Mucosa of descending colon (tissue), 3 donors: Measurements from ENCODE around the gene ADPRHL1. TPM values are rescaled to one million over a fixed set of nuclear protein-coding genes. Genes with fewer than 3 reads are reported as not detected.

Source experiments
- ATAC-seq: fragments of 200-7000 bp; cut with Tn5 transposase; one replicate; pipeline ENCODE4 v1.9.1; 2020; ENCODE audit warnings: mild to moderate bottlenecking, moderate library complexity
- DNase-seq, 3 donors: peaks; one replicate each; pipeline ENCODE4 v3.0.0-alpha.2; 2020
- H3K36me3 ChIP-seq: fragments of 200-600 bp; one replicate; pipeline ENCODE4 v1.8.0; 2021; ENCODE audit warnings: low read depth, mild to moderate bottlenecking
- H3K4me1 ChIP-seq: fragments of 200-600 bp; one replicate; pipeline ENCODE4 v1.8.0; 2021; ENCODE audit warnings: low read depth, mild to moderate bottlenecking
- H3K4me3 ChIP-seq: fragments of 200-600 bp; one replicate; pipeline ENCODE4 v1.8.0; 2021; ENCODE audit warnings: mild to moderate bottlenecking
- H3K9me3 ChIP-seq: fragments of 200-600 bp; one replicate; pipeline ENCODE4 v1.8.0; 2021; ENCODE audit warnings: mild to moderate bottlenecking
- CTCF ChIP-seq: fragments of 200-600 bp; IDR thresholded peaks from one replicate; pipeline ENCODE4 v1.8.0; 2022; ENCODE audit warnings: antibody characterized with exemption, mild to moderate bottlenecking
- intact Hi-C, 2 donors: fragments of 100-400 bp; cut with DNase I in 1 of 2; cut with micrococcal nuclease in 1 of 2; formaldehyde crosslinking; loops; one replicate each; pipeline versions ENCODE4 v1.11.0 to v1.11.1; 2022; cut with DNase I, micrococcal nuclease
- long read RNA-seq, 2 donors: library from polyadenylated mRNA; unstranded; transcript quantifications; one replicate each; pipeline ENCODE4 v2.0.0, GENCODE V29; 2019 to 2021
- total RNA-seq, 3 donors: library from RNA; stranded (reverse); fragmentation: NEBNext Ultra II Directional in 2 of 3; extraction: Animal tissue kit (Norgen Biotek cat#: 25700) in 2 of 3; gene quantifications; one replicate each; pipeline versions ENCODE4 v1.2.1 to v1.2.4, GENCODE V29; 2021 to 2023
- donor health status: DM: no; HTN: no; CAD: no; lungs with moderate emphysema.
- donor health status: DM: no; HTN: no; CAD: no.
- donor health status: DM: no; HTN: yes; CAD: no.

Gene ADPRHL1
- 1 to 10 TPM; 5.1 to 9.2 (median 7.1) TPM for total RNA-seq
- long read RNA-seq, donor 1, partial matches to known transcripts, result 0 of 6 reads
- long read RNA-seq, donor 1, other reads (novel, unspliced or antisense), result 6 of 6 reads
- long read RNA-seq, donor 2, partial matches to known transcripts, result 1 of 3 reads
- long read RNA-seq, donor 2, other reads (novel, unspliced or antisense), result 0 of 3 reads

GRCh38 chr13:113452942-113453901 is at the start of gene ADPRHL1:
TSS of gene ADPRHL1 (minus strand) at chr13:113453488. CDS start at chr13:113453437, 51 bp downstream.
- no peaks in the 10 kb centered on the region for H3K36me3 ChIP-seq
- peaks cover 7% of the 10 kb centered on the region for H3K4me1 ChIP-seq
- no peak within 1 kb of the TSS for H3K4me3 ChIP-seq
- DNase-seq (no peak), ATAC-seq (no peak)
- no peak for TF ChIP-seq CTCF
- intact Hi-C loops, result no loop called here
- no peaks in the 10 kb centered on the region for H3K9me3 ChIP-seq

GRCh38 chr13:113502686-113503085 is 49.4 kb upstream of the ADPRHL1 start:
- no peak for DNase-seq
- Histone ChIP-seq H3K4me3 (no peak overlapping the region), H3K36me3 (no peaks in the 10 kb centered on the region), H3K9me3 (no peaks in the 10 kb centered on the region), H3K4me1 (no peaks in the 10 kb centered on the region)
- no peak for TF ChIP-seq CTCF
- intact Hi-C loops, result no loop called here
- ATAC-seq, result no peak

- TF ChIP-seq CTCF, result no peak
- H3K4me3 ChIP-seq, result no peak overlapping the region
- DNase-seq (no peak), ATAC-seq (no peak)
- H3K36me3 ChIP-seq, result no peaks in the 10 kb centered on the region
- no peaks in the 10 kb centered on the region for H3K9me3 ChIP-seq
- intact Hi-C loops, result no loop called here
- H3K4me1 ChIP-seq, result no peaks in the 10 kb centered on the region
These were observed 47.4 kb upstream of the ADPRHL1 start for GRCh38 chr13:113500530-113501265.

- DNase-seq (no peak), ATAC-seq (no peak)
- no peak for TF ChIP-seq CTCF
- no peak overlapping the region for H3K4me3 ChIP-seq
- no peaks in the 10 kb centered on the region for H3K4me1 ChIP-seq
- no peaks in the 10 kb centered on the region for H3K9me3 ChIP-seq
- intact Hi-C loops, result no loop called here
- no peaks in the 10 kb centered on the region for H3K36me3 ChIP-seq
These were observed 46.6 kb upstream of the ADPRHL1 start for GRCh38 chr13:113499936-113500335.

DNA sequence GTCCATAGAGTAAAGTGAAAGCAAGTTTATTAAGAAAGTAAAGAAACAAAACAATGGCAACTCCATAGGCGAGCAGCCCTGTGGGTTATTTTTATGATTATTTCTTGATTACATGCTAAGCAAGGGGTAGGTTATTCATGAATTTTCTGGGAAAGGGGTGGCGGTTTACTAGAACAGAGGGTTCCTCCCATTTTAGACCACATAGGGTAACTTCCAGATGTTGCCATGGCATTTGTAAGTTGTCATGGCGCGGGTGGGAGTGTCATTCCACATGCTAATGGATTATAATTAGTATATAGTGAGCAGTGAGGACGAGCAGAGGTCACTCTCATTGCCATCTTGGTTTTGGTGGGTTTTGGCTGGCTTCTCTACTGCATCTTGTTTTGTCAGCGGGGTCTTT is 45.6 kb upstream of the ADPRHL1 start:
- intact Hi-C loops, result no loop called here
- DNase-seq (no peak), ATAC-seq (no peak)
- Histone ChIP-seq H3K4me1 (no peaks in the 10 kb centered on the region), H3K36me3 (no peaks in the 10 kb centered on the region), H3K4me3 (no peak overlapping the region), H3K9me3 (no peaks in the 10 kb centered on the region)
- TF ChIP-seq CTCF, result no peak
